GM12872 (cell line): ENCODE data around the gene HPDL.

Experiments
- TF ChIP-seq, protein P1 (sequence below): IDR thresholded peaks from 3 replicates; pipeline ENCODE4 v1.5.1; 2011; ENCODE audit warnings: low read depth, mild to moderate bottlenecking, low read length, moderate library complexity; ENCODE audit not compliant: insufficient read depth

HPDL gene

DNA sequence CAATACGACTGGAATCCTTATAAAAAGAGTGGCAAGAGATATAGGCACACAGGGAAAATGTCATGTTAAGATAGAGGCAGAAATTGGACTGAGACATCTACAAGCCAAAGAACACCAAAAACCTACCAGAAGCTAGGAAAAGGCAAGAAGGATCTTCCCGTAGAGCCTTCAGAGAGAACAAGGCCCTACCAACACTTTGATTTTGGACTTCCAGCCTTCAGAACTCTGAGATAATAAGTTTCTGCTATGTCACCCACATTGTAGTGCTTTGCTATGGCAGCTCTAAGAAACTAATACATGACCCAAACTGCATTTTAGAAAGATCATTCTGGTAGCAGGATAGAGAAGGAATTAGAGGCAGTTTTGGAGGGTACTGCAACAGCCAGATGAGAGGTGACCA lies 37.6 kb downstream of the HPDL start:
- TF ChIP-seq, protein P1, sequence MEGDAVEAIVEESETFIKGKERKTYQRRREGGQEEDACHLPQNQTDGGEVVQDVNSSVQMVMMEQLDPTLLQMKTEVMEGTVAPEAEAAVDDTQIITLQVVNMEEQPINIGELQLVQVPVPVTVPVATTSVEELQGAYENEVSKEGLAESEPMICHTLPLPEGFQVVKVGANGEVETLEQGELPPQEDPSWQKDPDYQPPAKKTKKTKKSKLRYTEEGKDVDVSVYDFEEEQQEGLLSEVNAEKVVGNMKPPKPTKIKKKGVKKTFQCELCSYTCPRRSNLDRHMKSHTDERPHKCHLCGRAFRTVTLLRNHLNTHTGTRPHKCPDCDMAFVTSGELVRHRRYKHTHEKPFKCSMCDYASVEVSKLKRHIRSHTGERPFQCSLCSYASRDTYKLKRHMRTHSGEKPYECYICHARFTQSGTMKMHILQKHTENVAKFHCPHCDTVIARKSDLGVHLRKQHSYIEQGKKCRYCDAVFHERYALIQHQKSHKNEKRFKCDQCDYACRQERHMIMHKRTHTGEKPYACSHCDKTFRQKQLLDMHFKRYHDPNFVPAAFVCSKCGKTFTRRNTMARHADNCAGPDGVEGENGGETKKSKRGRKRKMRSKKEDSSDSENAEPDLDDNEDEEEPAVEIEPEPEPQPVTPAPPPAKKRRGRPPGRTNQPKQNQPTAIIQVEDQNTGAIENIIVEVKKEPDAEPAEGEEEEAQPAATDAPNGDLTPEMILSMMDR: no peak

- TF ChIP-seq, protein P1: no peak
These were observed 38.4 kb downstream of the HPDL start for GRCh38 chr1:45365051-45365450.

GRCh38 chr1:45370575-45370974 lies 43.9 kb downstream of the HPDL start:
- TF ChIP-seq, protein P1: no peak

GRCh38 chr1:45373573-45373972 lies 46.9 kb downstream of the HPDL start:
- TF ChIP-seq, protein P1: no peak

GRCh38 chr1:45375104-45376090 lies 48.7 kb downstream of the HPDL start:
- TF ChIP-seq, protein P1: 0 out of 3 replicates have a peak, but pooled peaks have one; percentile 10

DNA sequence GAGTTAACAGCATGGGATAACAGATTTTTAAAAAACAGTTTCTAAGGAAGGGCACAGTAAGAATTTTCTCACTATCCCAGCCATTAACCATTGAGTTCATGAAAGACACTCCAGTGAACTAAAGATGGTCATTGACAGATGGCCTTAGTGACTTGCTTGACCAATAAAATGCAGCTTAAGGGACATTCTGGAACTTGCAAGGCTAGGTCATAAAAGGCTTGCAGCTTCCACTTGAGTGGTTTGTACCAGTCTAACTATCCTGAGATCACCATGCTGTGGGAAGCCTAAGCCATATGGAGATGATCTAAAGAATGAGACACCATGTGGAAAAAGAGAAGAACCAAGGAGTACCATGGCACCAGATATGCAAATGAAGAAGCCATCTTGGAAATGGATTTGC lies 51.5 kb downstream of the HPDL start:
- TF ChIP-seq, protein P1: no peak
